ENCODE data around the gene KIF1B.
"Not testable (repeated sequence)": the region's sequence is repeated elsewhere in the genome, so short reads cannot be mapped to it uniquely, and the experiment has no call there.

The KIF1B gene

GRCh38 chr1:10419351-10419750 lies 209.0 kb downstream of the KIF1B start:
- in situ Hi-C loops (cut with MboI; ENCODE audit: low sequenced_read_pairs) = no loop called here

DNA sequence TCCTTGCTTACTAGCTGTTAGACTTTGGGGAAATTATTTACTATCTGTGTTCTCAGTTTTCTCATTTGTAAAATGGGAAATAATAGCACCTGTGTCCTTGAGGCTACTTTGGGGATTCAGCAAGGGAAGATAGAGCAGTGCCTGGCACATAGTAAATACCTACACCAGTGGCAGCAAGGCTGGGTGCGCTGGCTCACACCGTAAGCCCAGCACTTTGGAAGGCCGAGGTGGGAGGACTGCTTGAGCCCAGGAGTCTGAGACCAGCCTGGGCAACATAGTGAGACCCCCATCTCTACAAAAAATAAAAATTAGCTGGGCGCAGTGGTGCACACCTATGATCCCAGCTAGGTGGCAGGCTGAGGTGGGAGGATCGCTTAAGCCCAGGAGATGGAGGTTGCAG lies 211.3 kb downstream of the KIF1B start:
- in situ Hi-C loops (cut with MboI; ENCODE audit: low sequenced_read_pairs) = no loop called here

GRCh38 chr1:10424034-10424433 lies 213.7 kb downstream of the KIF1B start:
- in situ Hi-C loops (cut with MboI; ENCODE audit: low sequenced_read_pairs) = no loop called here

- in situ Hi-C loops (cut with MboI; ENCODE audit: low sequenced_read_pairs) = no loop called here
Measured at GRCh38 chr1:10424651-10425050, 214.3 kb downstream of the KIF1B start.

GRCh38 chr1:10425826-10426534 lies 215.6 kb downstream of the KIF1B start:
- in situ Hi-C loops (cut with MboI; ENCODE audit: low sequenced_read_pairs) = not testable (repeated sequence)

GRCh38 chr1:10426535-10426848 lies 216.1 kb downstream of the KIF1B start:
- in situ Hi-C loops (cut with MboI; ENCODE audit: low sequenced_read_pairs) = not testable (repeated sequence)

DNA sequence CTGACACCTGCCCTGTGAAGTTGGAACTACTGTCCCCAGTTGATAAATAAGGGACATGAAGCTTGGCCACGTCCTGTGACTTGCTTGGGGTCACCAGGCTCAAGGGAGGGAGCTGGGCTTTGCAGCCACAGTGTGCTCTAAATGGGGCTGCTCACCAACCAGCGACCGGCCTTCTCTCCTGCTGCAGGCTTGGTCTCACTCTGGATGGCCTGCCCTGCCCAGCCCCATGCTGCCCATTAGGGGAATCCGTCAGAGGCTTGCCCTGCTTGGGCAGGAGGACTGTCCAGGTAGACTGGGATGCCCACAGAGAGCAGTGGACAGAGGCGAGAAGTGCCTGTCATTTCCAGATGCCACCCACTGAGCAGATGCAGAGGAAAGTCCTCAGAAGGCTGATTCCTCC lies 218.6 kb downstream of the KIF1B start:
- in situ Hi-C loops (cut with MboI; ENCODE audit: low sequenced_read_pairs) = no loop called here

DNA sequence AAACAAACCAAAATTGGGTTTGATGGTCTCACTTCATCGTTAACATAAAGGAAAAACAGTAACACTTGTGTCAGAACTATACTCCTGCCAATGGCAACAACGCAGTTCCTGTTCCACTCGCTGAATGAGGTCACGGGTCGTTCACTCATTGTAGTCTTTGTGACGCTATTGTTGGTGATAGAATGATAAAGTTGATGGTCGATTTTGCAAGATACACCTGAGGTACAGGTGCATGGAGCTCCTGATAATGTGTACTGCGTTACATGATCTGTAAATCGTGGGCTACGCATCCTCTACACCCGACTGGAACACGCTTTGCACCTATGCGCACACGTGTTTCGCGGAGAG lies 219.5 kb downstream of the KIF1B start:
- in situ Hi-C loops (cut with MboI; ENCODE audit: low sequenced_read_pairs) = no loop called here

- in situ Hi-C loops (cut with MboI; ENCODE audit: low sequenced_read_pairs) = no loop called here
Measured at GRCh38 chr1:10430216-10431069, 220.1 kb downstream of the KIF1B start, which contains the start of gene CENPS. CENPS (plus strand) TSS chr1:10430433; CDS start chr1:10430518, 85 bp downstream.
